Pons (tissue), 1 donor: ENCODE data around the gene STON1.
"Not testable (repeated sequence)": the region's sequence is repeated elsewhere in the genome, so short reads cannot be mapped to it uniquely, and the experiment has no call there.

Experiments used
- DNase-seq: peaks from one replicate; pipeline ENCODE4 v3.0.0-alpha.2; 2016; ENCODE audit warnings: low spot score

The STON1 gene

GRCh38 chr2:48620604-48621003, 90.7 kb downstream of the STON1 start:
- DNase-seq = no peak

DNA sequence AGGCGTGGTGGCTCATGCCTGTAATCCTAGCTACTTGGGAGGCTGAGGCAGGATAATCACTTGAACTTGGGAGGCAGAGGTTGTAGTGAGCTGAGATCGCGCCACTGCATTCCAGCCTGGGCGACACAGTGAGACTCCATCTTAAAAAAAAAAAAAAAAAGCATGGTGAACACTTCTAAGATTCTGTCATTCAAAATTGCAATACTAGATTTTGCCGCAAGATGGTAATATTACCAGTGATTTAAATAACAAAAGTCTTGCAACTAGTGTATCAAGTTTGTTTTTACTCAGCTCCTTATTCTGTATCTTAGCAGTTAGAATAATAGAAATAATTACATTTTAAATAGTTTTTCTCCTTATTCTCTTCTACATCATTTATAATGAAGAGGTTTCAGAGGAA, 92.7 kb downstream of the STON1 start:
- DNase-seq = not testable (repeated sequence)

- no peak for DNase-seq
Observed at GRCh38 chr2:48624696-48625095, 94.7 kb downstream of the STON1 start.

DNA sequence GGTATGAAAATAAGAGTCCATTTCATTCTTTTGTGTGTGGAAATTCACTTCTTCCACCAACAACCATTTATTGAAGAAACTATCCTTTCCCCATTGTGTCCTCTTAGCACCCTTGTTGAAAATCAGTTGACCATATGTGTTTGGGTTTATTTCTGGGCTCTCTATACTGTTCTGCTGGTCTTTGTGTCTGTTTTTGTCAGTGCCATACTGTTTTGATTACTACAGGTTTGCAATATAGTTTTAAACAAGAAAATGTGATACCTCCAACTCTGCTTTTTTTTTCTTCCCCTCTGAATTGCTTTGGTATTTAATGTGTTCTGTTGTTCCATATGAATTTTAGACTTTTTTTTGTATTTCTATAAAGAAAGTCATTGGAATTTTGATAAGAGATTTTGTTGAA, 96.1 kb downstream of the STON1 start:
- no peak for DNase-seq

GRCh38 chr2:48633143-48633542, 103.2 kb downstream of the STON1 start:
- DNase-seq = no peak

- no peak for DNase-seq
Observed at GRCh38 chr2:48635786-48636185, 105.8 kb downstream of the STON1 start.

DNA sequence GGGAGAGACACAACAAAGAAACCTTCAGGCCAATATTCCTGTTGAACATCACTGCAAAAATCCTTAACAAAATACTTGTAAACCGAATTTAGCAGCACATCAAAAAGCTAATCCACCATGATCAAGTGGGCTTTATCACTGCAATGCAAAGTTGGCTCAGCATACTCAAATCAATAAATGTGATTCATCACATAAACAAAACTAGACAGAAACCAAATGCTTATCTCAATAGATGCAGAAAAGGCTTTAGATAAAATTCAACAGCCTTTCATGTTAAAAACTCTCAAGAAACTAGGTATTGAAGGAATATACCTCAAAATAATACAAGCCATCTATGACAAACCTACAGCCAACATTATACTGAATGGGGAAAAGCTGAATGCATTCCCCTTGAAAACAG, 108.3 kb downstream of the STON1 start:
- no peak for DNase-seq
